Activated CD8-positive, alpha-beta memory T cell treated with anti-CD3 and anti-CD28 coated beads for 36 hours (primary cell): Measurements from ENCODE around the gene GHITM. TPM values are rescaled to one million over a fixed set of nuclear protein-coding genes. Genes with fewer than 3 reads are reported as not detected.
"Not testable (repeated sequence)": the region's sequence is repeated elsewhere in the genome, so short reads cannot be mapped to it uniquely, and the experiment has no call there.

Source experiments
- CTCF ChIA-PET: fragments of 350-600 bp; sonication (Branson Sonifier 250); formaldehyde crosslinking; loops from one replicate; lab custom pipeline; 2021; ENCODE audit warnings: antibody characterized with exemption; lab: Charles Lee
- POLR2A ChIA-PET: fragments of 350-600 bp; sonication (Branson Sonifier 250); formaldehyde crosslinking; loops from one replicate; lab custom pipeline; 2021; ENCODE audit warnings: antibody characterized with exemption; lab: Charles Lee
- total RNA-seq, 2 experiments: library from RNA; stranded (reverse); gene quantifications; one replicate each; pipeline ENCODE4 v1.2.3, GENCODE V29; 2021

The GHITM gene
- total RNA-seq, 2 experiments from 2014 or later: 229 to 233 TPM

DNA sequence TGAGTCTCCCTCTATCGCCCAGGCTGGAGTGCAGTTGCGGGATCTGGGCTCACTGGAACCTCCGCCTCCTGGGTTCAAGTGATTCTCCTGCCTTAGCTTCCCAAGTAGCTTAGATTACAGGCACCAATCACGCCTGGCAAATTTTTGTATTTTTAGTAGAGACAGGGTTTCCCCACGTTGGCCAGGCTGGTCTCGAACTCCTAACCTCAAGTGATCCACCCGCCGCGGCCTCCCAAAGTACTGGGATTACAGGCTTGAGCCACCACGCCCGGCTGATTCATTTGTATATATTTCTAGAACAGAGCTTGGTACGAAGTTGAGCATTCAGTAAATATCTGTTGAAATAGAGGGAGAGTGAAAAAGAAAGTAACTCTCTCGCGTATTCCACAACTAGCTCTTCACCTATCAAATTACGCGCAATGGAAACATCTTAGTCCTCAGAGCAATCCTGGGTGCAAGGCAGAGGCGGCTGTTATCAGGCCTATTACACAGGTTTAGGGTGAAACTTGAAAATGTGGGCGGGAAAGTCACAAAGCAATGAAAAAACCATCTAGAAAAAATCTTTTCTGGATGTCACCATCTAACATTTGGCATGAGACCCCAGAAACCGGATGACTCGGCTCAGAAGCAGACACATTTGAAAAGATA lies 707 bp upstream of the GHITM start:
- POLR2A ChIA-PET: interaction anchor here (1.3 to 2.9 kb wide), 2 partner anchors 38 to 195 kb away, joined by 6 read pairs; no protein-coding TSS in a partner anchor

DNA sequence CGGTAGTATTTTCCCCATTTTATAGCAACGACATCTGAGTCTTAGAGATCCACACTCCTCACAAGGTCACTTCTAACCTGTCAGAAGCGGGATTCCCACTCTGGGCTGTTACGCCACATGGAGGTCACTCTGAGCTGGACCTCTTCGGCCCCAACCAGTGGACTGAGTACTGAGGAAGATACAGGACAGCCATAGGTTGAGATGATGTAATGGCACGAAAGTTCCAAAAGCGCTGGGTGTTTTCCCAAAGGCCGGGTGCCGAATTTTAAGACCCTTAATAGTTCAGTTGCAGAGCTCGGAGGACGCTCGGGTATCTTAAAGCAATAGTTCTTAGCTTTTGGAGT lies 699 bp downstream of the GHITM start:
- CTCF ChIA-PET: interaction anchor here (0.8 to 1.5 kb wide), 3 partner anchors 9 to 189 kb away, joined by 3 to 5 read pairs (median 4); partner anchors contain the start of gene CCSER2
- POLR2A ChIA-PET: interaction anchor here (1.5 to 2.9 kb wide), 2 partner anchors 16 to 36 kb away, joined by 6 read pairs; no protein-coding TSS in a partner anchor

More for the DNA sequence above, 707 bp upstream of the GHITM start:
- CTCF ChIA-PET: interaction anchor here (0.8 to 1.5 kb wide), 3 partner anchors 9 to 190 kb away, joined by 3 to 4 read pairs (median 3); partner anchors contain the start of gene CCSER2

DNA sequence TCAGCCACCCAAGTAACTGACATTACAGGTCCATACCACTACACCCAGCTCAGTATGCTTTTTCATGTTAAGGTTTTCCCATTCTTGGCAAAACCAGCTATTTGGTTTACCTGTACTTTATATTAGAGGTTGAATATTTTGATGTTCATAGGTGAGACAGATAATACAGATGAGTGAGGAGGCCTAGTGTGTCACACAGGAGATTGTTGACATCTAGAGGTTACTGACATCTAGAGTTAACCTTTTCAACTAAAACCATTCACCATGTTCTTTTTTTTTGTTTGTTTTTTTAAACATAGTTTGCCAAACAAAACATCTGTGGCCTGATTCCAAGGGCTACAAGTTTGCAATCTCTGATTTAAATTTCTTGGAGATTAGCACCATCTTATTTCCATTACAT lies 8.0 kb downstream of the GHITM start:
- ChIA-PET POLR2A (interaction anchor here (0.6 kb wide), 1 partner anchor 57 kb away, joined by 3 read pairs; no protein-coding TSS in a partner anchor), CTCF (interaction anchor here (0.6 to 1.6 kb wide), 9 partner anchors 8 to 97 kb away, joined by 3 to 11 read pairs (median 3); partner anchors contain the start of gene GHITM)

DNA sequence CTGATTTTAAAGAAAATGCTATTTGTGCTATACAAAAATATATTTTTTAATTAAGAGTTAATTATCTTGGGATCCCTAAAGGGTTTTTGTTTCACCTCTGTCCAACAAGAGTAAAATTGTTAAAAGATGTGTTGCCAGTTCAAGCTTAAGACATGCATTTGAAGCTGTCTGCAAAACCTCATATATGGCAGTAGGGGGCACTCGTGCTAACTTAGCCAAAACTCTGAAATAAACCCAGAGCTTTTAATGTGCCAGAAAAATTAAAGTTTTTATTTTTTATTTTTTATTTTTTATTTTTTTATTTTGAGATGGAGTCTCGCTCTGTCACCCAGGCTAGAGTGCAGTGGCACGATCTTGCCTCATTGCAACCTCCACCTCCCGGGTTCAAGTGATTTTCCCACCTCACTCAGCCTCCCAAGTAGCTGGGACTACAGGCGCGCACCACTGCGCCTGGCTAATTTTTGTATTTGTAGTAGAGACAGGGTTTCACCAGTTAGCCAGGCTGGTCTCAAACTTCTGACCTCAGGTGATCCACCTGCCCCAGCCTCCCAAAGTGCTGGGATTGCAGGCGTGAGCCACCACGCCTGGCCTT lies 8.8 kb downstream of the GHITM start:
- POLR2A ChIA-PET: interaction anchor here (0.6 to 0.9 kb wide), 2 partner anchors 9 to 56 kb away, joined by 3 read pairs; no protein-coding TSS in a partner anchor
- CTCF ChIA-PET: interaction anchor here (0.7 to 1.9 kb wide), 11 partner anchors 8 to 66 kb away, joined by 3 to 11 read pairs (median 4); partner anchors contain the start of gene GHITM

DNA sequence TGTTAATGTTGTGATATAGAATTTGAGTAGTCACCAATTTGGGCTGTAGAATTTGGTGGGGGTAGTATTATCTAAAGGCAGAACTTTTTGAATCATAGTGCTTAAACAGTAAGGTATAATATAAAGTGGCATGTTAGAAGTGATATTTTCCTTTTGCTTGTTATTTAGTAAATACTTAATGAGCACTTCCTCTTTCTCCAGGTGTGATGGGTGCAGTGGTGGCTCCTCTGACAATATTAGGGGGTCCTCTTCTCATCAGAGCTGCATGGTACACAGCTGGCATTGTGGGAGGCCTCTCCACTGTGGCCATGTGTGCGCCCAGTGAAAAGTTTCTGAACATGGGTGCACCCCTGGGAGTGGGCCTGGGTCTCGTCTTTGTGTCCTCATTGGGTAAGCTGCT lies 10.5 kb downstream of the GHITM start:
- ChIA-PET POLR2A (no interaction called here), CTCF (interaction anchor here (0.8 to 1.3 kb wide), 4 partner anchors 10 to 280 kb away, joined by 3 to 4 read pairs (median 3); no protein-coding TSS in a partner anchor)

DNA sequence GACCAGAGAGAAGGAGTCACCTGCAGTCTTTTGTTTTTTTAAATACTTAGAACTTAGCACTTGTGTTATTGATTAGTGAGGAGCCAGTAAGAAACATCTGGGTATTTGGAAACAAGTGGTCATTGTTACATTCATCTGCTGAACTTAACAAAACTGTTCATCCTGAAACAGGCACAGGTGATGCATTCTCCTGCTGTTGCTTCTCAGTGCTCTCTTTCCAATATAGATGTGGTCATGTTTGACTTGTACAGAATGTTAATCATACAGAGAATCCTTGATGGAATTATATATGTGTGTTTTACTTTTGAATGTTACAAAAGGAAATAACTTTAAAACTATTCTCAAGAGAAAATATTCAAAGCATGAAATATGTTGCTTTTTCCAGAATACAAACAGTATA lies 13.5 kb downstream of the GHITM start:
- ChIA-PET CTCF (no interaction called here), POLR2A (no interaction called here)

DNA sequence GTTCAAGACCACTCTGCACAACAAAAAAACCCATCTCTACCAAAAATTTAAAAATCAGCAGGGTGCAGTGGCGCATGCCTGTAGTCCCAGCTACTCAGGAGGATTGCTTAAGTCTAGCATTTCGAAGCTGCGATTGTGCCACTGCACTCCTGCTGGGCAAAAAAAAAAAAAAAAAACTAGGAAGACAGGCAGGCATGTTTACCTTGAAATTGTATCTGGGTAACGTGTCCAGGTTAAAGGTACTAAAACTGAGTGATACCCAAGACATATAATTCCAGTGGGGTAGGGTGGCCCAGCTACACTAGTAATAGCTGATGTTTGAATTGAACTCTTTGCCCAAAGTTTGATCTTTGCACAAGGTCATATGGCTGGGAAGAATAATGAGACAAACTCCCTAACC lies 16.2 kb downstream of the GHITM start:
- CTCF ChIA-PET: interaction anchor here (0.9 to 1.0 kb wide), 2 partner anchors 12 to 47 kb away, joined by 3 to 5 read pairs; no protein-coding TSS in a partner anchor
- POLR2A ChIA-PET: interaction anchor here (1.6 kb wide), 1 partner anchor 16 kb away, joined by 6 read pairs; the partner anchor contains the start of gene GHITM

DNA sequence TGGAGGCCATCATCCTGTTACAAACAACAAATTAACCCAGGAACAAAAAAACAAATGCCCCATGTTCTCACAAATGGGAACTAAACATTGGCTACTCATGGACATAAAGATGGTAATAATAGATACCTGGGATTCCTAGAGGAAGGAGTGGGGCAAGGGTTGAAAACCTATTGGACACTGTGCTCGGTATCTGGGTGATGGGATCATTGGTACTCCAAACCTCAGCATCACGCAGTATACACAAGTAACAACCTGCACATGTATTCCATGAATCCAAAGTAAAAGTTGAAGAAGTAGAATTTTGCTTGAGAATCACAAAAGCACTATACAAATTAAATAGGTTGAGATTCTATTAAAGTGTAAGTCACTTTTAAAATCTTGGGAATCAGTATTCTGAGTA lies 16.7 kb downstream of the GHITM start:
- CTCF ChIA-PET: interaction anchor here (0.8 to 0.9 kb wide), 2 partner anchors 21 to 46 kb away, joined by 3 to 5 read pairs; no protein-coding TSS in a partner anchor
- POLR2A ChIA-PET: interaction anchor here (1.6 kb wide), 1 partner anchor 16 kb away, joined by 6 read pairs; the partner anchor contains the start of gene GHITM

DNA sequence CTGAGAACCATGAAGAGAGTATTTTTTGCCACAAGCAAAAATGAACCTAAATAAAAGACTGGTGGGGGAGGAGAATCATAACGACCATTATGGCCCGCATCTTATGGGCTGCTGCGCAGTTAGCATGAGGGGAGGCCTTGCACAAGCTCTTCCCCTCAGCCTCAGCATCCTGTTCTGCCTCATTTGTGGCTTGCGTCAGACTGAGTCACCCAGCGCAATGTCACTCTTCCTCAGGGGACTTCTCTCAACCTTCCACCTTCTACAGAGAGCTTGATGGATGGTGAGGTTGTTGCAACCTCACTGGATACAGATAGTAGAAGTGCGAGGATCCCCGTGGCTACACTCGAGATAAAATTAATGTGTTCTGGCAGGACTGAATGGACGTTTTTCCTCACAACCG lies 17.5 kb downstream of the GHITM start:
- CTCF ChIA-PET: interaction anchor here (0.8 to 1.2 kb wide), 3 partner anchors 12 to 21 kb away, joined by 3 read pairs; partner anchors contain the start of gene GHITM

DNA sequence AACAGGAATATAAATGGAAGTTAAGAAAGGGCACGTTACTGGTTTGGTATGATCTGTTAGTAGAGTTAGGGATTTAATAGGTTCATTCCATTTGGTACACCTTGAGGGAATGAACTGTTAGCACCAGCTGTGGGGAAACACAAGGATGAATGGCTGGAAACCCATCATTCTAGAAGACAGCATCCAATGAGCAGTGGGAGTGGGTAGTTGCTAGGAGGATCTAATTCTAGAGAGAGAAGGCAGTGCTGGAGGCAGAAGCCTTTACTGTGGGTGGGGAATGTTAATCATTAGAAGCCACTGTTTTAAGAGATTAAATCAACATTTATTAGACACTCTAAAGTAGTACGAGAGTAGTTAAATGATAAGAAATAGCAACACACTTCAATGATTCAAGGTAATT lies 18.8 kb downstream of the GHITM start:
- ChIA-PET POLR2A (no interaction called here), CTCF (interaction anchor here (0.6 to 1.2 kb wide), 3 partner anchors 10 to 678 kb away, joined by 3 read pairs; partner anchors contain the start of gene GHITM)

More for the DNA sequence above, 17.5 kb downstream of the GHITM start:
- POLR2A ChIA-PET: interaction anchor here (0.6 kb wide), 1 partner anchor 8 kb away, joined by 3 read pairs; no protein-coding TSS in a partner anchor

DNA sequence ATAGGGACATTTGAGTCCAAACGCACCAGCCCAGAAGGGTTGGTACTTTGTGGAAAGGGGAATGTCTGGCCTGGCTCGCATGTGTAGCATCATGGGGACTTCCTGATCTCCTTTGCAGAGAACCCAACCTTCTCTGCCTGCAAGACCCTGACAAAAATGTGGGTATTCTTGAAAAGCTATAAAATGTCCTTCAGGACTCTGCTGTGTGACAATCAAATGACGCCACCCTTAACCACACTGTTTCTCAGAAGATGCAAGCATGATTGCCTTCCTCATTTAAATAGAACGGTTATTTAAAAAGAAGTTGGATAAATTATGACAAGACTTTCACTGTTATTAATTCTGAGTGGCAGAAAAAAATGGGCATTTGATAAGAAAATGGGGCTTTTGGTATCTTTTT lies 19.2 kb downstream of the GHITM start:
- CTCF ChIA-PET: interaction anchor here (1.0 to 1.1 kb wide), 3 partner anchors 10 to 47 kb away, joined by 3 read pairs; no protein-coding TSS in a partner anchor
- POLR2A ChIA-PET: no interaction called here

DNA sequence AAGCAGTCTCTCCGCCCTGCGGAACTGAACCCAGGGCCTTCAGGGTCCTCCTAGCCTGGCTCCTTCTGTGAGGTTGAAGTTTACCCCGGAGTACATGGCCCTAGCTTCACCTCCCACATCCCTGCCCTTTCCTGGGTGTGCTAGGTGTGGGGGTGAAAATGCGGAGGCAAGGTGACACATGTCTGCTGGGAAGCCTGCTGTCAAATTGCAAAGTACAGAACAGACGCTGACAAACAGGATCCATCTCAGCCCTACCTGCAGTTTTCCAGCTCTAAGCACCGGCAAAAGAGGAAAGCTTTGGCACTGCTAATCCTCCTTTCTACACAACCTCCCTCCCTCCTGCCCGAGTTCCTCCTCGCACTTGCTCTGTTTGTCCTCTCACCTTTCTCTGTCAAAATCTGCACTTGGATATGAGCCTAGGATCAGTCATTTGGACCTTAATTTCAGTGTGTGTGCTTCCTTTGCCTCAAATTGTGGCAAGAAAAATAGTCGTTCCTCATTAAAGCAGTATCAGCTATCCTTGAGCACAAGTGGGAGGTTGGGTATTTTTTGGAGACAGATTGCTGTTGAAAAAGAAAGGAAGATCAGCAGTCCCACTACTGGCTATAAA lies 19.9 kb downstream of the GHITM start:
- POLR2A ChIA-PET: no interaction called here
- CTCF ChIA-PET: interaction anchor here (0.7 to 1.1 kb wide), 4 partner anchors 10 to 46 kb away, joined by 3 read pairs; no protein-coding TSS in a partner anchor

DNA sequence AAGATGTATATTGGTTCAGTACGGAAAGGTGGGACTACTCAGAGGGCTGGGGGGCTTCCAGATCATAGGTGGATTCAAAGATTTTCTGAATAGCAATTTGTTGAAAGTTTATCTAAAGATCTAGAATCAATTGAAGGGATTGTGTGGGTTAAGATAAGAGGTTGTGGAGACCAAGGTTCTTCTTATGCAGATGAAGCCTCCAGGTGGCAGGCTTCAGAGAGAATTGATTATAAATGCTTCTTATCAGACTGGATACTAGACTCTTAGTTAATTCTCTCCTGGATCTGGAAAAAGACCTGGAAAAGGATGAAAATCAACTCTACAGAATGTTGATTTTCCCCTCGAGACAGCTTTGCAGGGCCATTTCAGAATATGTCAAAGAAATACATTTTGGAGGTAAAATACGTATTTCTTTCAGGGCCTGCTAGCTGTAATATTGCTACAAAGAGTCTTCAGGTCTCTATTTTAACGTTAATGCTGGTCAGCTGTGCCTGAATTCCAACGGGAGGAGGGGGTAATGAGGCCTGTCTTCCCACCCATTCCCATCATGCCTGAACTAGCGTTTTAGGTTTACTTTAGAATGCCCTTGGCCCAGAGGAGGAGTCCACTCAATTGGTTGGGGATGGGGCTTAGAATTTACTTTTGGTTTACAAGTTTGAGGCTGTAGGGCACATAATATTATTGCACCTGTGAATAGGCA lies 21.5 kb downstream of the GHITM start:
- ChIA-PET POLR2A (no interaction called here), CTCF (interaction anchor here (1.4 kb wide), 1 partner anchor 51 kb away, joined by 3 read pairs; no protein-coding TSS in a partner anchor)

DNA sequence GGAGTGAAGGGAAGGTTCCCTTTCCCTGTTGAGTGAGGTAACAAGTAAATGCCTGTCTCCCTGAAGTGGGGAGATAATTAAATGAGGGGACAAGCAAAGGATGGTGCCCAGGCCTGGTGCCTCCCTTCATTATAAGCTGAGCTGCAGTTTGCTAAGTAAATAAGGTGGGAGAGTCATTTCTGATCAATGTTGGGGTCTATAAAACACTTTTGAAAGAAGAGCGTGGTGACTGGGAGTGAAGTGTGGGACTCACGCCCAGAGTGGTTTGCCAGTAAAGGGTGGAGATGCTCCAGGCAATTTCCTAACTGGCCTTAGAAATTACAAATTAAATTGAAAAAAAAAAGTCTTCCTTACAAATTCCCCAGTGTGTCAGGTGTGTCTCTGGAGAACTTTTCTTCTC lies 24.7 kb downstream of the GHITM start:
- ChIA-PET POLR2A (no interaction called here), CTCF (interaction anchor here (0.7 kb wide), 1 partner anchor 412 kb away, joined by 3 read pairs; no protein-coding TSS in a partner anchor)

DNA sequence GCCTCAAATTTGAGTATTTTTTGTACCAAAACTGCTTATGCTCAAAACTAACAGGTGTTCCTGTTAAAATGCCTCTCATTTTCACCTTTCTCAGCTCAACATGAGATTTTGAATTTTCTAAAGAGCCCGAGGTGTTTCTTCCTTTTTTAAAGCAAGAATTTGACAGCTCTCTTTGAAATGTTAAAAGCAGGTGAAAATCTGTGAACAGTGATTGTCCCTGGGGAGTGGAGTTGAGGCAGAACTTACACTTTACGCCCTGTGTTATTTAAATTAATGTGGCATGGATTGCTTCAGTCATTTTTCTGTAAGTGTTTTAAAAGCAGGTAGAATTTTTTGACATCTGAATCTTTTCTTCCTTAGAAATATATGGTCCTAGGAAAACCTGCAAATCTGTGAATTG lies 25.1 kb downstream of the GHITM start:
- POLR2A ChIA-PET: no interaction called here

DNA sequence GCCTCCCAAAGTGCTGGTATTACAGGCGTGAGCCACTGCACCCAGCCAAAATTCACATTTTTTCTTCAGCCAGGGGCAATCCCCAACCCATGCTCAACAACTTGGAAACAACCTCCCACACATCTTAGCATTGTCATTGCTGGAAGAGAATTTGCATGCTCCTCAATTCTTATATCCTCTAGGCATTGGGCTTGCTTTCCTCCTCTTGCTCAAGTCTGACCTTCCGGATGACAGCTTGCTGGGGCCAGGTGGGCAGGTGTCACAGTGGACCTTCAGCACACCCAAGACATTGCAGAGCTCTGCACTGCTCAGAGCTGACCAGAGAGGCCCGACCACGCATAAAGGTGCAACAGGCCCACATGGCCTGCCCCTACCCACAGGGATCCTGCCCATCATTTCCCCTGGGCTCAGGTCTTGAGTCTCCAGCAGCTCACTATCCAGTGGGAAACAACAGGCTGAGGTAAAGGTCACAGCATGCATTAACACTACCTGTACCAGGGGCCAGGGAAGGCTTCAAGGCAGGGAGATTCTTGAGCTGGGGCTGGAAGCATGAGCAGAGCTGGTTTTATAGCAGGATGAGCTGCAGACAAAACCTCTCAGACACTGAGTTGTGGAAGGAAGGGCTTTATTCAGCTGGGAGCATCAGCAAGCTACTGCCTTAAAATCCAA lies 27.4 kb downstream of the GHITM start:
- CTCF ChIA-PET: no interaction called here
- POLR2A ChIA-PET: no interaction called here

More for the DNA sequence above, 25.1 kb downstream of the GHITM start:
- CTCF ChIA-PET: interaction anchor here (0.7 to 1.4 kb wide), 2 partner anchors 16 to 412 kb away, joined by 3 to 4 read pairs; no protein-coding TSS in a partner anchor

DNA sequence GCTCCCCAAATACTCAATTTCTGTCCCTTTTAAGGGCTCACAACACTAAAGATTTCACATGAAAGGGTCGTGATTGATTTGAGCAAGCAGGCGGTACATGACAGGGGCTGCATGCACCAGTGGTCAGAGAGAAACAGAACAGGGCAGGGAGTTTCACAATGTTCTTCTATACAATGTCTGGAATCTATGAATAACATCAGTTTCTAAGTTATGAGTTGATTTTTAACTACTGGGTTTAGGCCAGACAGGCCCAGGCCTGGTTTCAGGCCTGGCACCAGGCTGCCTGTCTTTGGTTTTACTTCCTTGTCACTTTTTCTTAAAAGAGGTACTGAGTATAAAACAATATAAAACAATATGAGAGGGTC lies 28.0 kb downstream of the GHITM start:
- POLR2A ChIA-PET, CTCF ChIA-PET: not testable (repeated sequence)

DNA sequence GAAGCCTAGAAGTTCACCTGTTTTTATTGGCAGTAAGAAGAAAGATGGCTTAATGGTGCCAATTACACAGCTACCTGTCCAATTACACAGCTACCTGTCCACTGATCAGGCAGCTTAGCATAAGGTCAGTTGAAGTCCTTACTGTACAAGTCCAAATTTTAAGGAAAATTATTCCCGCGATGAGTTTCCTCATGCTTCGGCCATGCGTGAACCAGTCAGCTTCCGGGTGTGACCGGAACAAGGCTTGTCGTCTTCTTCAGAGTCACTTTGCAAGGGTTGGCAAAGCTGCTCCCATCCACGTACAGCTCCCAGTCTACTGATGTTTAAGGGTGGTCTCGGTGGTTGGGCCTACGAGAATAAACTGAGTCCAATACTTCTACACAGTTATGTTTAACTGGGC lies 29.1 kb downstream of the GHITM start:
- POLR2A ChIA-PET, CTCF ChIA-PET: not testable (repeated sequence)
